ENCODE results near the gene KCNJ2.

The KCNJ2 gene

DNA sequence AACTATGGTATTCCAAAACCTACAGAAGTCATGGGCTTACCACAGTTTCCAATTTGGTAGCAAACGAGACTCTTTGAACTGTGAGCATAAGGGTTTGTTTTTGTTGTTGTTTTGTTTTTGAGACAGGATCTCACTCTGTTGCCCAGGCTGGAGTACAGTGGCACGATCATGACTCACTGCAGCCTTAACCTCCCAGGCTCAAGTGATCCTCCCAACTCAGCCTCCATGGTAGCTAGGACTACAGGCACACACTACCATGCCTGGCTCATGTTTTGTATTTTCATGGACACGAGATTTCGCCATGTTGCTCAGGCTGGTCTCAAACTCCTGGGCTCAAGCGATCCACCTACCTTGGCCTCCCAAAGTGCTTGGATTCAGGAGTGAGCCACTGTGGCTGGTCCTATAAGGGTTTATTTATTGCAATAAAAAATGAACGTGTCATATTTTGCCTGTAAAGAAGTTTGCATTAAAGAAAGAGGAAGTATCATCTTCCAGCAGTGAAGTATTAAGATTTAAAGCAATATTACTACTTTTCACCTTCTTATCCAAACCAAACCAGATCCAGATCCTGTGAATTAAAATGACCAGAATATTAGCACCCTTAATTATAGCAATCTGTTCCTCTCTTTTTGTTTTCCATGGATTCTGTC lies 37.2 kb downstream of the KCNJ2 start:
- DNase-seq, result peak; percentile 6

DNA sequence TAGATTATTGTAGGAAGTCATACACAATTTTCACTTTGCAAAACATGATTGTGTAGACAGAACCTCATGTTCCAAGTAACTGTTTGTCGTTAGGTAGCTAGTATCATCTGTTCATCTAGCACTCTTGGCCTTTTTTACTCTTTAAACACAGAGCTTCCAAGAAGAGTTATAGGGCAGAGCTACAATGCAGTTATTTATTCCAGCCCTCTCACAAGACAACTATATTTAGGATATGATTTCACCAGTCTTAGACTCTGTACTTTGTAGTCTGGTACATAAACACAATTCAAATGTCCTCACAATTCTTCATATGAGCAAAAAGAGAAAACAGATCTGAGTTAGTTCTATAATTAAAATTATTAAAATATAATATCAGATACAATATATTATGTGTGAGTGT lies 37.9 kb downstream of the KCNJ2 start:
- DNase-seq, result no peak

DNA sequence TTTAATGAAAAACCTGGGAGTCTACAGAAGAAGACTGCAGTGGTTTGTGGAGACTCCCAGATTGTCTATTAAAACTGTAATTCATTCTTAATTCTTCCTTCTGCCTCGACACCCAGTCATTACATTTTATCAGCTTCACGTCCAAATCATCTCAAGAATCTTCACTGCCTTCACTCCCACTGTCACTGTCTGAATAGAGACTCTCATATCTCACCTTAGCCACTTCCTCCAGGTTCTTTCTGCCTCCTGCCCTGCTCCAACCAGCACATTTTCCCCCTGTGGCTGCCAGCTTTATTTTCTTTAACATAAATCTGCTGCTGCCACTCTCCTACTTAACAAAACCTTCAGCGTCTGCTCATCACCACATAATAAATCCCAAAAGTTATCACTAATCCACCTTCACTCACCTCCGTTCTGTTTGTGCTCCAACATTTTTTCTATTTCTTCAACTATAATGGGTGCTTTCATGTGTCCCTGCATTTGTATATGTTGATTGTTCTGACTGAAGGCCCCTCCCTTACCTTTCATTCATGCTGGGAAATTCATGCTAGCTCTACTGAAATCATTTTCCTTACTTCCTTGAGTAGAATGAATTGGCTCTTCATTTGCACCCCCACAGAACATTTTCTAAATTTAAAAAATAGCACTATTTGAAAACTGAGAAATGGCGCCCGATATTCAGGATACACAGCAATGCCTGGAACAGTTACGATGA lies 38.9 kb downstream of the KCNJ2 start:
- DNase-seq, result no peak

DNA sequence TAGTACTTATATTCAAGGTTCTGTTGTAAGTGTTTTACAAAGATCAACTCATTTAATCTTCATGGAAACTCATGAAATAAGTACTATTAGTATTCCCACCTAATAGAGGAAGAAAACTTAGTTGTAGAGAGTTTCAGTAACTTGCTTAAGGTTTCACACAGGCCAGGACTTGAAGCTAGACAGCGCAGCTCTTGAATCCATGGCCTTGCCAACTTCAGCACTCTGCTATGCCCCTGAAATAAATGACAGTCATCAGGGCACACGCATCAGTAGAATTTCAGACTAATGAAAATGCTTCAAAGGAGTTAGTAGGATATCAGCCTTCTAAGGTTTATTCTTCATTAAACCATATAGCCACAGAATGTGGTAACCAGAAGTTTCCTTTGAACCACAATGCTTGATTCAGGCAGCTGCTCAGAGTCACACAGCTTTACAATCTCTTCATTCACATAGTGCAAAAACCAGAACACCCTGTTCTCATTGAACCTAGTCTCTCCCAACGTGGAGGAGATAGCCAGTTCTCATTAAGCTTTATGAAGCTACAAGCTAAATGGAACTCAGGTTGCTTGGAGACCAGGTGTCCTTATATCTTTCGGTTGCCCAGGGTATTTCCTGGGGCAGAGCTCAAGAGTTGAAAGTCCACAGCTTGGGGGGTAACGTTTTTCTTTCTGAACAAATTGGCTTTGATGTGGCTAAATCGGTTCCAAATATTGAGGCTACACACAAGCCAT lies 39.7 kb downstream of the KCNJ2 start:
- DNase-seq, result no peak

DNA sequence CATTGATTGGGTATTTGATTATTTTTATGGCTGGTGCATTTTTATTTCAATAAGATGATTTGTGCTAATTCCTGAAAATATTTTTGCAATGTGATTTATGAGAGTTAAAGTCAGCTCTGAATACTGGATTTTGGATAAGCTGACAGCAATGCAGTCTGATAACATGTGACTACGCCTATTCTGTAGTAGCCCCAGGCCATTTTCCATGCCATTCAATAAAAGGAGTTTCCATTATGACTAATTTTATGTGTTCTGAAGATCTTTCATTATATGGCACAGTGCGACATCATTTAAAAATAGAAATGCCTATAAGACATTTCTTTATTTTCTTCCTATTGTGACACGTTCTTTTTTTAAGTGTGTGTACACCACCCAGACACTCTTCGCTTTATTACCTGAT lies 46.3 kb downstream of the KCNJ2 start:
- no peak for DNase-seq

DNA sequence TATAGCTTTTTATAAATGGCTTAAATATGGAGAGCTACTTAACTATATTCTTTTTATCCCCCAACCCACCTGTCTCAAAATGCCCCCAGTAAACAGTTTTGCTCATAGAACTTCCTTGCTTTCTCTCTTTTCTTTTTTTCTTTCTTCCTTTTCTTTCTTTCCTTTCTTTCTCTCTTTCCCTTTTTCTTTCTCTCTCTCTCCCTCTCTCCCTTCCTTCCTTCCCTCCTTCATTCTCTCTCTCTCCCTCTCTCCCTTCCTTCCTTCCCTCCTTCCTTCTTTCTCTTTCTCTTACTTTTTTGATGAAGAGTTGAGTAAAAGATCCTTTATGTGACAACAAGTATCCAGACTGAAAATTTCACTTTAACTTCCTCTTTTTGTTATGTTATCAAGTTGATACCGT lies 48.2 kb downstream of the KCNJ2 start:
- peak; percentile 32 for DNase-seq

DNA sequence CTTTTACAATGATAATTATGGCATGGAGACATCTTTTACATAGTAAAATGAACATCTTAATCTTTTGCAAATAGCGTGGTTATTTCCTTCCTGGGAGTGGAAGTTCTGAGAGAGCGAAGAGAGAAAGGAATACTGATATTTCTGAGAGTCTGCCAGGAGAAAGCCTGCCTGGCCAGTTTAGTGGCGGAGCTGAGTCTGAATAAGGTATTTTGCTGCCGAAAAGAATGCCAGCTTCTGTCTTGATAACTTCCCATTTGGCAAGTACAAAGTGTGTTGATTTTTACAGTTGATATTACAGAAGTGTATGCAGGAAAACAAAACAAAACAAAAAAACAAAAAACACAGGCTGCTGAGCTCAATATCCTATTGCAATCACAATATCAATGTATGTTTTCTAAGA lies 55.9 kb downstream of the KCNJ2 start:
- no peak for DNase-seq
